Panc1 (cell line): ENCODE results near the gene STK31. TPM values are rescaled to one million over a fixed set of nuclear protein-coding genes. Genes with fewer than 3 reads are reported as not detected.

Experiments used
- ATAC-seq: fragments of 200-7000 bp; cut with Tn5 transposase; 2 replicates; pipeline ENCODE4 v1.9.1; 2020; ENCODE audit warnings: mild to moderate bottlenecking, moderate library complexity
- BruUV-seq: library from RNA; stranded (reverse); fragments of 400-500 nt; replicated peaks from 2 replicates; lab custom pipeline; 2021; lab: Mats Ljungman, UMichigan
- CTCF ChIA-PET: fragments of 300-600 bp; sonication (Branson Sonifier 250); formaldehyde crosslinking; loops from one replicate; lab custom pipeline; 2022; ENCODE audit warnings: antibody characterized with exemption; lab: Charles Lee
- POLR2A ChIA-PET: fragments of 300-600 bp; sonication (Branson Sonifier 250); formaldehyde crosslinking; loops from one replicate; lab custom pipeline; 2022; ENCODE audit warnings: antibody characterized with exemption; lab: Charles Lee
- DNase-seq: peaks from one replicate; pipeline ENCODE4 v3.0.0-alpha.2; 2010; ENCODE audit warnings: low read depth, low spot score
- H3K27ac ChIP-seq: 2 replicates; pipeline ENCODE4 v1.5.1; 2011; ENCODE audit warnings: mild to moderate bottlenecking, low read length, inconsistent platforms
- H3K27me3 ChIP-seq: fragments of 200-500 bp; sonication (Bioruptor generic); 2 replicates; pipeline ENCODE4 v1.6.0; 2014; ENCODE audit warnings: low read length, inconsistent platforms; ENCODE audit not compliant: control insufficient read depth, insufficient read depth
- H3K36me3 ChIP-seq: fragments of 200-500 bp; sonication (Bioruptor generic); 2 replicates; pipeline ENCODE4 v1.5.1; 2014; ENCODE audit warnings: inconsistent platforms, mild to moderate bottlenecking, low read length, moderate library complexity; ENCODE audit not compliant: control insufficient read depth, insufficient read depth
- H3K4me1 ChIP-seq: 2 replicates; pipeline ENCODE4 v1.5.1; 2011; ENCODE audit warnings: inconsistent platforms, mild to moderate bottlenecking, low read length, moderate library complexity; ENCODE audit not compliant: control insufficient read depth, insufficient read depth
- H3K4me3 ChIP-seq, 2 experiments: 2 replicates each; pipeline ENCODE4 v1.5.1; 2011 to 2012; ENCODE audit warnings: low read depth in 2 of 2, low read length in 2 of 2, mild to moderate bottlenecking in 2 of 2, inconsistent platforms in 1 of 2, moderate library complexity in 1 of 2
- H3K9me3 ChIP-seq: fragments of 200-500 bp; sonication (Bioruptor generic); 2 replicates; pipeline ENCODE4 v1.5.1; 2014; ENCODE audit warnings: low read depth, mild to moderate bottlenecking, inconsistent platforms, low read length, moderate library complexity; ENCODE audit not compliant: control insufficient read depth, insufficient read depth
- POLR2AphosphoS5 ChIP-seq: IDR thresholded peaks from 2 replicates; pipeline ENCODE4 v1.6.1; 2012; ENCODE audit warnings: mild to moderate bottlenecking, low read depth, low read length, moderate library complexity
- SIN3A ChIP-seq: IDR thresholded peaks from 2 replicates; pipeline ENCODE4 v1.6.1; 2012; ENCODE audit warnings: low read depth, mild to moderate bottlenecking, low read length, moderate library complexity, borderline replicate concordance; ENCODE audit not compliant: insufficient read depth
- TCF7L2 ChIP-seq: IDR thresholded peaks from 2 replicates; pipeline ENCODE4 v1.6.1; 2011; ENCODE audit warnings: mild to moderate bottlenecking, low read depth, low read length, inconsistent platforms
- in situ Hi-C: cut with HindIII; loops from 2 replicates; pipeline ENCODE4 v1.10.0; 2016; ENCODE audit warnings: low sequenced_read_pairs, low pct_unique_long_range_greater_than_20kb
- intact Hi-C: fragments of 100-400 bp; cut with micrococcal nuclease; formaldehyde crosslinking; loops from one replicate; pipeline ENCODE4 v1.10.0; 2022; ENCODE audit not compliant: unreplicated experiment
- total RNA-seq: library from RNA; stranded (reverse); gene quantifications from one replicate; pipeline ENCODE4 v1.2.1, GENCODE V29; 2021; ENCODE audit not compliant: unreplicated experiment
- TF ChIP-seq, protein P1 (sequence below): fragments of 450-650 bp; IDR thresholded peaks from 2 replicates; pipeline ENCODE4 v1.5.1; 2017; ENCODE audit warnings: mild to moderate bottlenecking
- TF ChIP-seq, protein P2 (sequence below), 2 experiments: IDR thresholded peaks; 2 replicates each; pipeline ENCODE4 v1.6.1; 2011 to 2012; ENCODE audit warnings: low read depth in 2 of 2, control low read depth in 1 of 2, low read length in 1 of 2, mild to moderate bottlenecking in 1 of 2, moderate library complexity in 1 of 2; ENCODE audit not compliant: insufficient read depth in 1 of 2

Gene STK31
- total RNA-seq, 1 experiment from 2014 or later = 1.0 TPM

DNA sequence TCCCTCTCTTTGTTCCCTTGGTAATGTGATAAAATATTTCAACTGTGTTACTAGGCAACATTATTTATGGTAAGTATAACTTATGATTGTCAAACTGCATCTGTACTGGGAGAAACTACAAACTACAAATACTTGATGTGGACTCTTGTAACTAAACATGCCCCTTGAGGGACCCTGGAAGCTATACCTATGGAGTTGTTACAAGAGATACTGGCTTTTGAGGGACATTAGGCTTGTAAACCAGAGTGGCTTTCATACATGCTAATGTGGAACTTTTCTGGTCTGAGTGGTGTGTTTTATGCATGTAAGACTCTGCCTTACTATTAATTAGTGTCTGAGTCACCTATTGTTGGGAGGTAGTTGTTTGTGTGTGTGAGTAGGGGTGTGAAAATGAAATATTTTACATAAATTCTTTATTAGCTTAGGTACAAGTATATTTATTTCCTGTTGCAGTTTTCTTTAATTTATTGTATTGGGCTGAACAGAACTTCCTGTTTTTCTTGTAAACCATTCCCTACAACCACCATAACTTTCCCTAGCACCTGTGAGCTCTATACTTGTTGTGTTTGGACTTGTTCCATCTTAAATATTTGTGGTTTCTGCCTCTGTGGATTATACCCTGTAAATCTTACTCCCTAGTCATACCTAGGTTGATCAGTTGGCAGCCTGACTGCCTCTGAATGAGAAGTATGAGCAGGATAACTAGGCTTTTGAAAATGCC lies 49.8 kb downstream of the STK31 start:
- H3K4me1 ChIP-seq = peaks cover 18% of the 10 kb centered on the region
- no peaks in the 10 kb centered on the region for H3K36me3 ChIP-seq
- no peak overlapping the region for H3K4me3 ChIP-seq
- TF ChIP-seq, protein P1, sequence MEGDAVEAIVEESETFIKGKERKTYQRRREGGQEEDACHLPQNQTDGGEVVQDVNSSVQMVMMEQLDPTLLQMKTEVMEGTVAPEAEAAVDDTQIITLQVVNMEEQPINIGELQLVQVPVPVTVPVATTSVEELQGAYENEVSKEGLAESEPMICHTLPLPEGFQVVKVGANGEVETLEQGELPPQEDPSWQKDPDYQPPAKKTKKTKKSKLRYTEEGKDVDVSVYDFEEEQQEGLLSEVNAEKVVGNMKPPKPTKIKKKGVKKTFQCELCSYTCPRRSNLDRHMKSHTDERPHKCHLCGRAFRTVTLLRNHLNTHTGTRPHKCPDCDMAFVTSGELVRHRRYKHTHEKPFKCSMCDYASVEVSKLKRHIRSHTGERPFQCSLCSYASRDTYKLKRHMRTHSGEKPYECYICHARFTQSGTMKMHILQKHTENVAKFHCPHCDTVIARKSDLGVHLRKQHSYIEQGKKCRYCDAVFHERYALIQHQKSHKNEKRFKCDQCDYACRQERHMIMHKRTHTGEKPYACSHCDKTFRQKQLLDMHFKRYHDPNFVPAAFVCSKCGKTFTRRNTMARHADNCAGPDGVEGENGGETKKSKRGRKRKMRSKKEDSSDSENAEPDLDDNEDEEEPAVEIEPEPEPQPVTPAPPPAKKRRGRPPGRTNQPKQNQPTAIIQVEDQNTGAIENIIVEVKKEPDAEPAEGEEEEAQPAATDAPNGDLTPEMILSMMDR = no peak
- TF ChIP-seq TCF7L2 (peak; percentile 91), SIN3A (no peak), POLR2AphosphoS5 (peak; percentile 94)
- TF ChIP-seq, protein P2, sequence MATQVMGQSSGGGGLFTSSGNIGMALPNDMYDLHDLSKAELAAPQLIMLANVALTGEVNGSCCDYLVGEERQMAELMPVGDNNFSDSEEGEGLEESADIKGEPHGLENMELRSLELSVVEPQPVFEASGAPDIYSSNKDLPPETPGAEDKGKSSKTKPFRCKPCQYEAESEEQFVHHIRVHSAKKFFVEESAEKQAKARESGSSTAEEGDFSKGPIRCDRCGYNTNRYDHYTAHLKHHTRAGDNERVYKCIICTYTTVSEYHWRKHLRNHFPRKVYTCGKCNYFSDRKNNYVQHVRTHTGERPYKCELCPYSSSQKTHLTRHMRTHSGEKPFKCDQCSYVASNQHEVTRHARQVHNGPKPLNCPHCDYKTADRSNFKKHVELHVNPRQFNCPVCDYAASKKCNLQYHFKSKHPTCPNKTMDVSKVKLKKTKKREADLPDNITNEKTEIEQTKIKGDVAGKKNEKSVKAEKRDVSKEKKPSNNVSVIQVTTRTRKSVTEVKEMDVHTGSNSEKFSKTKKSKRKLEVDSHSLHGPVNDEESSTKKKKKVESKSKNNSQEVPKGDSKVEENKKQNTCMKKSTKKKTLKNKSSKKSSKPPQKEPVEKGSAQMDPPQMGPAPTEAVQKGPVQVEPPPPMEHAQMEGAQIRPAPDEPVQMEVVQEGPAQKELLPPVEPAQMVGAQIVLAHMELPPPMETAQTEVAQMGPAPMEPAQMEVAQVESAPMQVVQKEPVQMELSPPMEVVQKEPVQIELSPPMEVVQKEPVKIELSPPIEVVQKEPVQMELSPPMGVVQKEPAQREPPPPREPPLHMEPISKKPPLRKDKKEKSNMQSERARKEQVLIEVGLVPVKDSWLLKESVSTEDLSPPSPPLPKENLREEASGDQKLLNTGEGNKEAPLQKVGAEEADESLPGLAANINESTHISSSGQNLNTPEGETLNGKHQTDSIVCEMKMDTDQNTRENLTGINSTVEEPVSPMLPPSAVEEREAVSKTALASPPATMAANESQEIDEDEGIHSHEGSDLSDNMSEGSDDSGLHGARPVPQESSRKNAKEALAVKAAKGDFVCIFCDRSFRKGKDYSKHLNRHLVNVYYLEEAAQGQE (IDR thresholded peaks at IDR 0.05; ENCODE audit: insufficient read depth in 1 of 2, low read depth in 2 of 2, low read length in 1 of 2) = no peak
- in situ Hi-C loops (no loop called here), intact Hi-C loops (loop anchor here (2.0 kb wide), 1 partner anchor 47 kb away; no protein-coding TSS in a partner anchor)
- ChIA-PET POLR2A (interaction anchor here (0.5 to 0.6 kb wide), 2 partner anchors 29 to 563 kb away, joined by 4 to 6 read pairs; no protein-coding TSS in a partner anchor), CTCF (no interaction called here)
- H3K9me3 ChIP-seq = no peaks in the 10 kb centered on the region
- peak overlapping the region; percentile 86 for H3K27ac ChIP-seq
- peak; percentile 66 for DNase-seq
- ATAC-seq = peak; percentile 100
- no peaks in the 10 kb centered on the region for H3K27me3 ChIP-seq
- BruUV-seq = no TSS peak

DNA sequence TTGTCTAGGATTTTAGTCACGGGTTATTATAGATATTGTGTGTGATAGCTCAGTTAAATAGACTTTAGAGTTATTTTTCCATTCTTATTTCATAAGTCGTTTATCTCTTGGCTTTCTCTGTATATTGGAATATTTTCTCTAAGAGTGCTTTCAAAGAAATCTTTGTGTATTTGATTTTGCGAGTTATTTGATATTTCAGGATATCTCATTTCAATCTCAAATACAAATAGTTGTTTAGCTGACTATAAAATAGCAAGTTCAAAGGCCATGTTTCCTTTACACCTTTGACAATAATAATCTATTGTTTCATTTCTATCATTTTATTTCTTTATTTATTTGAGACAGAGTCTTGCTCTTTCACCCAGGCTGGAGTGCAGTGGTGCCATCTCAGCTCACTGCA lies 55.9 kb downstream of the STK31 start:
- DNase-seq (no peak), ATAC-seq (no peak)
- POLR2A ChIA-PET = no interaction called here
- H3K4me1 ChIP-seq = peaks cover 3% of the 10 kb centered on the region; the same call in 1 of the 2 replicates
- BruUV-seq = no TSS peak
- peak overlapping the region; percentile 15; the same call in 1 of the 2 replicates for H3K27ac ChIP-seq
- intact Hi-C loops = no loop called here
- CTCF ChIA-PET = interaction anchor here (0.6 kb wide), 1 partner anchor 509 kb away, joined by 3 read pairs; no protein-coding TSS in a partner anchor
- no peaks in the 10 kb centered on the region for H3K36me3 ChIP-seq
- TF ChIP-seq TCF7L2 (peak; percentile 52), SIN3A (no peak)
- H3K9me3 ChIP-seq = no peaks in the 10 kb centered on the region
- no peaks in the 10 kb centered on the region for H3K27me3 ChIP-seq
- in situ Hi-C loops = no loop called here
- H3K4me3 ChIP-seq = no peak overlapping the region

DNA sequence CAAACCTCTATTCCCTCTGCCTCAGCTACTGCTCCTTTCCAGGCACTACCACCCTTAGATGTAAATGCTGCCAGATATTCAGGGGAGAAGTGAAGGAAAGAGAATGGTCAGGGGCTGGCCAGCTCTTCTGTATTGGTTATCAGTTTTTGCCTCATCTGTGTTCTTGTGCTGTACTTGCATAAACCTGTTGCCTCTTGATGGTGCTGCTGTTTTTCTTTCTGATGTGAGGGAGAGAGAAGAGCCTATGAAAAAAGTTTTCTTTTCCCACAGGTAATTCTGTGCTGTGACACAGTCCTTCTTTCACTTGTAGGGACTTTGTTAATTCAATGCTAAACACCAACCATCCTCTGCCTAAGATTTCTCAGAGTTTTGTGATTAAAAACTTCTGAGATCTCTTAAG lies 57.5 kb downstream of the STK31 start:
- peaks cover 2% of the 10 kb centered on the region; the same call in 1 of the 2 replicates for H3K4me1 ChIP-seq
- no peak for DNase-seq
- CTCF ChIA-PET = interaction anchor here (0.5 kb wide), 1 partner anchor 472 kb away, joined by 15 read pairs; no protein-coding TSS in a partner anchor
- BruUV-seq = no TSS peak
- H3K27ac ChIP-seq = peak overlapping the region; percentile 36; the same call in 1 of the 2 replicates
- no peaks in the 10 kb centered on the region for H3K27me3 ChIP-seq
- H3K4me3 ChIP-seq = no peak overlapping the region
- ATAC-seq = peak; percentile 56; the same call in 1 of the 2 replicates
- in situ Hi-C loops (no loop called here), intact Hi-C loops (no loop called here)
- H3K9me3 ChIP-seq = no peaks in the 10 kb centered on the region
- no peaks in the 10 kb centered on the region for H3K36me3 ChIP-seq
- TF ChIP-seq, protein P1 = peak; percentile 25; the same call in 1 of the 2 replicates
- no peak for TF ChIP-seq TCF7L2
- POLR2A ChIA-PET = no interaction called here
